AG04450 (cell line): ENCODE data around the gene KRT9. TPM values are rescaled to one million over a fixed set of nuclear protein-coding genes. Genes with fewer than 3 reads are reported as not detected.
"Not testable (repeated sequence)": the region's sequence is repeated elsewhere in the genome, so short reads cannot be mapped to it uniquely, and the experiment has no call there.

Experiments used
- CTCF ChIA-PET: fragments of 300-600, 350-600 bp; formaldehyde crosslinking; extraction: SDS; loops from one replicate; lab custom pipeline; 2022; ENCODE audit warnings: antibody characterized with exemption, inconsistent platforms; lab: Charles Lee
- POLR2A ChIA-PET: fragments of 350-600 bp; formaldehyde crosslinking; extraction: SDS; loops from one replicate; lab custom pipeline; 2021; ENCODE audit warnings: antibody characterized with exemption, inconsistent platforms; lab: Yijun Ruan, JAX
- DNase-seq: peaks from one replicate; pipeline ENCODE4 v3.0.0-alpha.2; 2011; ENCODE audit warnings: low read depth, low spot score
- H3K27ac ChIP-seq: one replicate; pipeline ENCODE4 v1.5.1; 2012; ENCODE audit warnings: low read depth, low read length, control low read depth
- H3K27me3 ChIP-seq: one replicate; pipeline ENCODE4 v1.6.0; 2012; ENCODE audit warnings: low read length; ENCODE audit not compliant: control insufficient read depth, insufficient read depth
- H3K4me3 ChIP-seq: 2 replicates; pipeline ENCODE4 v1.5.1; 2011; ENCODE audit warnings: mild to moderate bottlenecking, low read depth, low read length, control low read depth
- H3K9me3 ChIP-seq: 2 replicates; pipeline ENCODE4 v1.5.1; 2012; ENCODE audit warnings: low read length; ENCODE audit not compliant: control insufficient read depth, insufficient read depth
- CTCF ChIP-seq: IDR thresholded peaks from 2 replicates; pipeline ENCODE4 v1.5.1; 2011; ENCODE audit warnings: low read depth, low read length, control low read depth, inconsistent platforms
- polyA plus RNA-seq: library from polyadenylated mRNA; depleted of rRNA; stranded (reverse); fragments of >200 nt; gene quantifications from 2 replicates; pipeline ENCODE4 v1.2.3, GENCODE V29; 2011

The KRT9 gene
- polyA plus RNA-seq, 1 experiment = not detected

GRCh38 chr17:41610965-41611640 lies 39.2 kb upstream of the KRT9 start:
- TF ChIP-seq CTCF = no peak
- Histone ChIP-seq H3K4me3 (no peak overlapping the region), H3K9me3 (no peaks in the 10 kb centered on the region; the same call in 1 of the 2 replicates), H3K27me3 (peaks cover 13% of the 10 kb centered on the region), H3K27ac (no peak overlapping the region)
- no peak for DNase-seq
- ChIA-PET CTCF (interaction anchor here (1.1 to 1.6 kb wide), 2 partner anchors 37 to 63 kb away, joined by 3 to 4 read pairs; no protein-coding TSS in a partner anchor), POLR2A (no interaction called here)

GRCh38 chr17:41610061-41610517 lies 38.2 kb upstream of the KRT9 start:
- DNase-seq, H3K9me3 ChIP-seq, POLR2A ChIA-PET, H3K27ac ChIP-seq, H3K4me3 ChIP-seq: not testable (repeated sequence)
- H3K27me3 ChIP-seq = peaks cover 17% of the 10 kb centered on the region
- CTCF ChIA-PET = interaction anchor here (0.6 to 1.6 kb wide), 3 partner anchors 38 to 758 kb away, joined by 3 to 4 read pairs (median 3); no protein-coding TSS in a partner anchor
- TF ChIP-seq CTCF = peak; percentile 27

GRCh38 chr17:41606930-41607329 lies 35.1 kb upstream of the KRT9 start:
- peaks cover 13% of the 10 kb centered on the region for H3K27me3 ChIP-seq
- CTCF ChIA-PET, H3K27ac ChIP-seq, POLR2A ChIA-PET, H3K4me3 ChIP-seq, DNase-seq, H3K9me3 ChIP-seq: not testable (repeated sequence)

GRCh38 chr17:41602524-41602923 lies 30.7 kb upstream of the KRT9 start:
- CTCF ChIA-PET = interaction anchor here (2.2 kb wide), 1 partner anchor 53 kb away, joined by 11 read pairs; no protein-coding TSS in a partner anchor
- DNase-seq = no peak
- POLR2A ChIA-PET = no interaction called here

GRCh38 chr17:41600318-41600717 lies 28.5 kb upstream of the KRT9 start:
- H3K9me3 ChIP-seq = no peaks in the 10 kb centered on the region
- no peak for TF ChIP-seq CTCF
- no peak for DNase-seq
- ChIA-PET CTCF (interaction anchor here (1.6 kb wide), 1 partner anchor 47 kb away, joined by 3 read pairs; no protein-coding TSS in a partner anchor), POLR2A (no interaction called here)
- peaks cover 15% of the 10 kb centered on the region for H3K27me3 ChIP-seq
- H3K27ac ChIP-seq = no peak overlapping the region
- H3K4me3 ChIP-seq = no peak overlapping the region

More at GRCh38 chr17:41602524-41602923, 30.7 kb upstream of the KRT9 start:
- peaks cover 9% of the 10 kb centered on the region for H3K27me3 ChIP-seq
- H3K4me3 ChIP-seq = no peak overlapping the region
- H3K9me3 ChIP-seq = no peaks in the 10 kb centered on the region; the same call in 1 of the 2 replicates
- TF ChIP-seq CTCF = no peak
- H3K27ac ChIP-seq = no peak overlapping the region
